Activated CD8-positive, alpha-beta memory T cell treated with anti-CD3 and anti-CD28 coated beads for 24 hours (primary cell): ENCODE data around the gene ANKRD39.
"Not testable (repeated sequence)": the region's sequence is repeated elsewhere in the genome, so short reads cannot be mapped to it uniquely, and the experiment has no call there.

Experiments
- DNase-seq: peaks from one replicate; pipeline ENCODE4 v3.0.0-alpha.2; 2020

ANKRD39 gene

DNA sequence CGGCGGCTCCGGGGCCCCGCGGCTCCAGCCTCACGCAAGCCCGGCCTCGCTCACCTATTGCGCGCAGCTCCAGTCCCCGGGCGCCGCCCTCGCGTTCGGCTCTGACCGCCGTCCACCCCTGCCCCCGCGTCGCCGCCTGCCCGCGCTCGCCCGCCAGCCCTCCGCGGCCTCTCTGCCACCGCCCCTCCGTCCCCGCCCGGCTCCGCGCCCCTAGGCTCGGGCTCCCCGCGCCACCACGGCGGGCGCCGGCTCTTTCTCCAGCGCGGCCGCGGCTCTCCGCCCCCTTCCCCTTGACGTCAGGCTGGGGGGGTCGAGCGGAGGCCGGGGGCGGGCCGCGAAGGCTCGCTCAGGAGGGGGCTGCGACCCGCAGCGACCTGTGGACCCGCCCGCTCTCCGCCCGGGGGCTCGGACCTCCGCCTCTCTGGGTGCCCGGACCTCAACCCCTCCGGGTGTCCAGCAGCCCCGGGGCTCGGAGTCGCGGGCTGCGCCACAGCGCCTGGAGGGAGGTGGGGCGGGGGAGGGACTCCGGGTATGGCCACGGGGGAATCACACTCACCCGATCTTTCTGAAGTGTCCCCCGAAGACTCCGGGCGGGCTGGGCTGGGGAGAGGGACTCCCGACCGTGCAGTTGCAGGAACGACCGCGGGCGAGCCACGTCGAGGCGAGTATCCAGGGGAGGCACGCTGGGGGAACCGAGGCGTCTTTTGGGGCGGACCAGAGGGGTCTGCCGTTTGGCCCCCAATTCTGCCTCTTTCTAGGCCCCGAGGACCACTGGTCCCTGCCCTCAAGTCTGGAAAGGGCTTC, 12.2 kb upstream of the ANKRD39 start, which contains the start of gene SEMA4C:
SEMA4C (minus strand) TSS at position 259 of the 804 bp plus-strand sequence. CDS start 2,194 bp downstream, outside the sequence.
- peak; percentile 83 for DNase-seq

DNA sequence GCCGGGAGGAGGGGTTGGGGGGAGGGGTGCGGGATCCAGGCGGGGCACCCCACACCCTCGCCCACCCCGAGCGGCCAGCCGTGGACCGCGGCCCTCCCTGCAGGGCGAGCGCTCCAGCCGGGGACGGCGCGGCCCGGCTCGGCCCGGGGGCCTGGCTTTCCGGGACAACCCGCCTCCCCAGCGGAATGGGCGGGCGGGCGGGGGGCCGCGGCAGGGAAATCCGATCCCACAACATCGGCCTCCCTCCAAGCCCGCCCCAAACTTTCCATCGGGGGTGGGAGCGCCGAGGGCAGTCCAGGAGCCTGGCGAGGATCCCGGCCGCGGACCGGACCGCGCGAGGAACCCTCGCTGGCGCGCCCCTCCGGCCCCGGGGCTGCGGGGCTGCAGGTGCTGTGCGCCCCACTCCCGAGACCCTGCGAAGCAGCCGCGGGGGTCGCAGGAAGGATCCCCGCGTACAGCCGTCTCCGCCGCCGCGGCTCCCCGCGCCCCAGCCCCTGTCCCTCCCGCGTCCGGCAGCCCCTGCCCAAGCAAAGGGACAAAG, 11.5 kb upstream of the ANKRD39 start:
- DNase-seq, result no peak

DNA sequence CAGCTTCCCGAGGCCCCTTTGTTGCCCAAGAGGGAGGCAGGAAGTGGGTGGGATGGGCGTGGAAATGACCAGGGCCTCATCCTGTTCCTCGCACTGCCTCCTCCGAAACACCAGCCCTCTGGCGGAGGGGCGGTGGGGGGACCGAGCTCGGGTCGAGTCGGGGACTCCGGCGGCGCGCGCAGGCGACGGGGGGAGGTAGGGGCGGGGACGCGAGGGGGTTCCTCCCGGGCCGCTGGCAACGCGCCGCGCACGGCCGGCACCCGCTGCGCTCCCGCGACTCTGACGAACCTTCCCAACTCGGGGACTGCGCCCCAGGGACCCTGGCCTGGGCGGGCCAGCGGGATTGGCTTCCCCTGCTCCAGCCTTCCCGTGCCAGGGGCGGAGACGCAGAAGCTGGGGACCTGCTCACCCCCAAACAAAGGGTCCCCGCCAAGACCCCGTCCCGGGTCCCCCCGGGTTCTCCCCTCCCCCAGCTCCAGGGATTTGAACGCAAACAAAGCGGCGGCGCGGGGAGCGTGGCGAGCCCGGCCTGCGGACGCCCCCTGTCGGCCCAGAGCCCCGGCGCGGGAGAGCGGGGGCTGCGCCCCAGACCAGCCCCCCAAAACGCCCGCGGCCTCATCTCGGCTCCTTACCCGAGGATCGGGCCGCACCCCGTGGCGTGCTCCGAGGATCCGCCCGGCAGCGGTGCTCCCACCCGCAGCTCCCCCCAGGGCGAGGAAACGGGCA, 10.9 kb upstream of the ANKRD39 start:
- peak; percentile 82 for DNase-seq

- peak; percentile 70 for DNase-seq
These were observed 10.1 kb upstream of the ANKRD39 start for GRCh38 chr2:96867756-96868554.

- no peak for DNase-seq
These were observed 9.4 kb upstream of the ANKRD39 start for GRCh38 chr2:96866986-96867755.

- no peak for DNase-seq
These were observed 8.8 kb upstream of the ANKRD39 start for GRCh38 chr2:96866586-96866985.

GRCh38 chr2:96866149-96866548, 8.3 kb upstream of the ANKRD39 start:
- DNase-seq, result no peak

DNA sequence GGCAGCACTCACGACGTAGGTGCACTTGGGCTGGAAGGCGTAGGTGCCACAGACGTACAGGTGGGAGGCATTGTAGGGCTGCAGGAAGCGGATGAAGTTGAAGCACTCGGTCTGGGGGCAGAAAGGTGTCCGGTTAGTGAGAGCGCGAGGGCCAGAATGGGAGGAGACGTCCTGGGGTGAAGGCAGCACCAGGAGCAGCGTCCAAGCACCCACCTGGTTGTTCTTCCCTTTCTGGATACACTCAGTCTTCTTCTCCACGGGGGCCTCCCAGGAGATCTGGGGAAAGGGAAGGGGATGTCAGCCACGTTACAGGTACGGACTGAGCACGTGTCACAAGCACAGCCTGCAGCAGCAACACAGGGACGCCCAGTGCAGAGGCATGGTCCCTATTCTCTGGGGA, 7.8 kb upstream of the ANKRD39 start:
- no peak for DNase-seq

GRCh38 chr2:96864343-96865091, 6.7 kb upstream of the ANKRD39 start:
- DNase-seq, result no peak

GRCh38 chr2:96863575-96864342, 5.9 kb upstream of the ANKRD39 start:
- no peak for DNase-seq

- not testable (repeated sequence) for DNase-seq
These were observed 5.2 kb upstream of the ANKRD39 start for GRCh38 chr2:96863056-96863455.

DNA sequence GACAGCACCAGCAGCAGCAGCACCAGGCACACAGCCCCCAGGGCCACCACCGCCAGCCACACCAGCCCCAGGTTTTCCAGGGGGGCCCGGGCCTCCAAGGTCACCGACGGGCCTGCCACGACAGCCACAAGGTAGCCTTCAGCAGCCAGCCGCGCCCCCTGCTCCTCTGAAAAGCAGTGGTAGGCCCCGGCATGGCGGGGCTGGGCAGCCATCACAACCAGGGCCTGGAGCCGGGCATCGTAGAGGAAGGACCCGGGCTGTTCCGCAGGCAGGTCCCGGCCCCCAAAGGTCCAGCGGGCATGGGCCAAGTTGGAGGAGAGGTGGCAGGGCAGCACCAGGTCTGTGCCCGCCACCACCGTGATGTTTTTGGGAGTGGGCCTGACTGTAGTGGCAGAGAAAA, 3.3 kb upstream of the ANKRD39 start:
- DNase-seq, result no peak

- no peak for DNase-seq
These were observed 2.5 kb upstream of the ANKRD39 start for GRCh38 chr2:96860065-96861029.

DNA sequence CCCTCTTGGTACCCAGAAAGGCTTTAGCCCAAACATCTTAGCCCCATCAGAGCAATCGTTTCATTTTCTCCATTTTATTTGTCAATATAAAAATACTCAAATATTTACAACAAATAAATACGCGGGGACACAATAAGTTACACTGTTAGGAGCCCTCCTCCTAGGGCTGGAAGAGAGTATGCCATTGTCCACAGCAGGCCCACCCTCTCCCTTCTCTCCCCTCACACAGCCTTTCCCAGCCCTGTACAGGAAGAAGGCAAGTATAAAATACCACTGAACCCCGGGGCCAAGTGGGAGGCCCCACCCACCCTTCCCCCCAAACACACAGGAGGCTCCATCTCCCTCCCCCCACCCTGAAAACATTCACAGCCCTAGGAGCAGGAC, 1.9 kb upstream of the ANKRD39 start:
- DNase-seq, result no peak

- no peak for DNase-seq
These were observed 1.4 kb upstream of the ANKRD39 start for GRCh38 chr2:96859099-96859649.

DNA sequence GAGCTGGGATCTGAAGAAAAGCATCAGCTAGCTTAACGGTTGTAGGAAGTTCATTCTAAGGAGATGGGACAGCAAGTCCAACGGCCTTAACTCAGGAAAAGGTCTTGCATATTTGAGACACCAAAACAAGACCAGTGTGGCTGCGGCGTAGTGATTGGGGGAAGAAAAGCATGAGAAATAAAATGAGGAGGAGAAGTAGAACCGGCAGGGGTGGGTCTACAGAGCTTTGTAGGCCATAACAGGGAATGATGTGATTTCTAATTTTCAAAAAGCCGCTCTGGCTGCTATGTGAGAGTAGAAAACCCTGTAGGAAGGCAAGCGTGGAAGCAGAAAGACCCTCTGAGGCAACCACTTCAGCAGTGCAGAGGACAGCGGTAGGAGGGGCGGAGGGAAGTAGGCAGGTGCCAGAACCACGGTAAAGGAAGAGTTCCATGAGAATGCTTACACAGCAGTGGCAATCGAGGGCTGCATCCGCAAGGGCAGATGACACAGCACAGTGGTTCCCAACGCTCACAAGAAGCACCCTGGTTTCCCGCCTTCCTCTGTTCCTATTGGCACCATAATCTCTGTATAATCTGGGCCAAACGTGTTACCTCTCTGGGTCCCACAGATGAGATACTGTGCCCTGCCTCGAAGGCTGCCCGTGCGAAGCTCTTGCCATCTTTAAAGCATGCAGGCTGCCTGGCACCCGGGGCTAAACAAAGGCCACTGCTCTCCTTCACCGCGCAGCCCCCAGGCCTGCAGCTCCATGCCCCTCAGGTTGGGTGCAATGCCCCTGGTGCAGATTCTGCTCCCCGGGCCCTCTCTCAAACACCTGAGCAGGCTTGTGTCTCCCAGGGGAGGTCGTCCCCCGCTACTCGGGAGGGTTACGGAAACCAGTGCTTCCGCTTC, 795 bp downstream of the ANKRD39 start:
- no peak for DNase-seq

- no peak for DNase-seq
These were observed 4.5 kb downstream of the ANKRD39 start for GRCh38 chr2:96853321-96853720.

DNA sequence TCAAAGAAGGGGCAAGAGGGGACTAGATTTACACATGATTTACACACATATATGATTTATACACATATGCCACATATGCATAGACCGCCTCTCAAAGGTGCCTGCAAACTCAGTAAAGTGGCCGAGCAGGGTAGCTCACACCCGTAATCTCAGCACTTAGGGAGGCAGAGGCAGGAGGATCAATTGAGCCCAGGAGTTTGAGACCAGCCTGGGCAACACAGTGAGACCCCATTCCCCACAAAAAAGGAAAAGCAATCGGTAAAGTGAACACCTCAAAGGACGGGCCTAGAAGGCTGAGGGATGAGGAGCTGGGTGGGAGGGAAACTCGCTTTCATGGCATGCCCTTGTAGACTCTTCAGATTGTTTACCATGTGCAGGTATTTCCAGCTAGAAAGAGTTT, 5.1 kb downstream of the ANKRD39 start:
- no peak for DNase-seq
